ENCODE data around the gene HEXB. TPM values are rescaled to one million over a fixed set of nuclear protein-coding genes. Genes with fewer than 3 reads are reported as not detected.

HEXB gene
- total and polyA plus RNA-seq, 9 of the 15 experiments (the other 6 are each of a cell fraction or from before 2014, with no cell fraction given), result 22.9 to 158 (median 108) TPM

DNA sequence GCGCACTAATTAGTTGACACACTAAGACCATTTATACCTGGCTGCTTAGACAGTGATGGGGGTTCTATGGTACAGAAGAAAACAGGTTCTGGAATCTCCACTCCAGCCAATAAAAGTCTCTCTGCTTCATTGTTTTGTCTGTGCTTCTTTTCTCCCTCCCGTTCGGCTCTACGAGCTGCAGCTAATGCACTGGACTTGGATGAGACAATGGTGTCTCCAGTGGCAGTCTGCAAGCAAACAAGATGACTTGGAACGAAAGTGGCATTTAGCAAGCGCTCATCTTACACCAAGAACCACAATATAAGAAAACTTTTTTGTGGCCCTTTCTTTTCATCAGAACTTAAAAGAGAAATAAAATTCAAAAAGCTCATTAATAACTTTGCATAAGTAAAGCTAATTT lies 51.7 kb downstream of the HEXB start (continued):
- TF ChIP-seq, protein P1, sequence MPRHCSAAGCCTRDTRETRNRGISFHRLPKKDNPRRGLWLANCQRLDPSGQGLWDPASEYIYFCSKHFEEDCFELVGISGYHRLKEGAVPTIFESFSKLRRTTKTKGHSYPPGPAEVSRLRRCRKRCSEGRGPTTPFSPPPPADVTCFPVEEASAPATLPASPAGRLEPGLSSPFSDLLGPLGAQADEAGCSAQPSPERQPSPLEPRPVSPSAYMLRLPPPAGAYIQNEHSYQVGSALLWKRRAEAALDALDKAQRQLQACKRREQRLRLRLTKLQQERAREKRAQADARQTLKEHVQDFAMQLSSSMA (CRISPR knock-in tag; IDR thresholded peaks at IDR 0.05), result no peak
- TF ChIP-seq ARID1B (IDR thresholded peaks at IDR 0.05), result no peak

DNA sequence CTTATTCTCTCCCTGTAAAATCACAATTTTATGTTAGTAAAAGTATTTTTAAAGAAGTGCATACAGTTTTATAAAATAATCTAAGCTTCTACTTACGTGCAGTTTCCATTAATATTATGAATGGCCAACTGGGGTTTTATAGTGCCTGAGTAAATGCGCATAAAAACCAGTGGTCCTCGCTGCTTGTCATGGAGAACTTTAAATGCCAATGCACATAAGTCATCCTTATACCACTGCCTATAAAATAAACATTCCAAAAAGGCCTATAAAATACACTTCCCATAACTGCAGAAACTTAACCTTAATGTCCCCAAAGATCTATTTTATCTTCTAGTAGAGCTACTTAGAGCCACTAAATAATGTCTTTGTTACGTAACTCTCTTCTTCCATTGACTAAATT lies 53.4 kb downstream of the HEXB start:
- H3K27me3 ChIP-seq (ENCODE audit: control insufficient read depth in 2 of 2, insufficient read depth in 2 of 2, low read length in 2 of 2), result no peaks in the 10 kb centered on the region
- DNase-seq (ENCODE audit: extremely low read depth in 1 of 4, low spot score in 3 of 4), result no peak
- ATAC-seq, result no peak
- H3K36me3 ChIP-seq (ENCODE audit: control insufficient read depth, insufficient read depth, low read length), result peaks cover 85% of the 10 kb centered on the region
- TF ChIP-seq, protein P2, sequence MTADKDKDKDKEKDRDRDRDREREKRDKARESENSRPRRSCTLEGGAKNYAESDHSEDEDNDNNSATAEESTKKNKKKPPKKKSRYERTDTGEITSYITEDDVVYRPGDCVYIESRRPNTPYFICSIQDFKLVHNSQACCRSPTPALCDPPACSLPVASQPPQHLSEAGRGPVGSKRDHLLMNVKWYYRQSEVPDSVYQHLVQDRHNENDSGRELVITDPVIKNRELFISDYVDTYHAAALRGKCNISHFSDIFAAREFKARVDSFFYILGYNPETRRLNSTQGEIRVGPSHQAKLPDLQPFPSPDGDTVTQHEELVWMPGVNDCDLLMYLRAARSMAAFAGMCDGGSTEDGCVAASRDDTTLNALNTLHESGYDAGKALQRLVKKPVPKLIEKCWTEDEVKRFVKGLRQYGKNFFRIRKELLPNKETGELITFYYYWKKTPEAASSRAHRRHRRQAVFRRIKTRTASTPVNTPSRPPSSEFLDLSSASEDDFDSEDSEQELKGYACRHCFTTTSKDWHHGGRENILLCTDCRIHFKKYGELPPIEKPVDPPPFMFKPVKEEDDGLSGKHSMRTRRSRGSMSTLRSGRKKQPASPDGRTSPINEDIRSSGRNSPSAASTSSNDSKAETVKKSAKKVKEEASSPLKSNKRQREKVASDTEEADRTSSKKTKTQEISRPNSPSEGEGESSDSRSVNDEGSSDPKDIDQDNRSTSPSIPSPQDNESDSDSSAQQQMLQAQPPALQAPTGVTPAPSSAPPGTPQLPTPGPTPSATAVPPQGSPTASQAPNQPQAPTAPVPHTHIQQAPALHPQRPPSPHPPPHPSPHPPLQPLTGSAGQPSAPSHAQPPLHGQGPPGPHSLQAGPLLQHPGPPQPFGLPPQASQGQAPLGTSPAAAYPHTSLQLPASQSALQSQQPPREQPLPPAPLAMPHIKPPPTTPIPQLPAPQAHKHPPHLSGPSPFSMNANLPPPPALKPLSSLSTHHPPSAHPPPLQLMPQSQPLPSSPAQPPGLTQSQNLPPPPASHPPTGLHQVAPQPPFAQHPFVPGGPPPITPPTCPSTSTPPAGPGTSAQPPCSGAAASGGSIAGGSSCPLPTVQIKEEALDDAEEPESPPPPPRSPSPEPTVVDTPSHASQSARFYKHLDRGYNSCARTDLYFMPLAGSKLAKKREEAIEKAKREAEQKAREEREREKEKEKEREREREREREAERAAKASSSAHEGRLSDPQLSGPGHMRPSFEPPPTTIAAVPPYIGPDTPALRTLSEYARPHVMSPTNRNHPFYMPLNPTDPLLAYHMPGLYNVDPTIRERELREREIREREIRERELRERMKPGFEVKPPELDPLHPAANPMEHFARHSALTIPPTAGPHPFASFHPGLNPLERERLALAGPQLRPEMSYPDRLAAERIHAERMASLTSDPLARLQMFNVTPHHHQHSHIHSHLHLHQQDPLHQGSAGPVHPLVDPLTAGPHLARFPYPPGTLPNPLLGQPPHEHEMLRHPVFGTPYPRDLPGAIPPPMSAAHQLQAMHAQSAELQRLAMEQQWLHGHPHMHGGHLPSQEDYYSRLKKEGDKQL (CRISPR knock-in tag; IDR thresholded peaks at IDR 0.05; ENCODE audit: borderline replicate concordance), result no peak
- no peak for TF ChIP-seq TEAD1 (CRISPR knock-in tag; IDR thresholded peaks at IDR 0.05)
- TF ChIP-seq CEBPG (CRISPR knock-in tag; IDR thresholded peaks at IDR 0.05), result no peak
- TF ChIP-seq CEBPG (tag; conservative IDR thresholded peaks at IDR 0.05 in 1 of 2, IDR thresholded peaks at IDR 0.05 in 1 of 2), result 0 out of 4 replicates have a peak, but pooled peaks of 1 of the 2 experiments have one; percentile 9
- no peak for TF ChIP-seq MYC (IDR thresholded peaks at IDR 0.05; ENCODE audit: low read depth, low read length)
- no peak for TF ChIP-seq MYC (CRISPR knock-in tag; IDR thresholded peaks at IDR 0.05; ENCODE audit: borderline replicate concordance, low read depth)
- no peak for TF ChIP-seq POLR3G (IDR thresholded peaks at IDR 0.05; ENCODE audit: extremely low read depth, insufficient read length, insufficient replicate concordance)
- no peak for TF ChIP-seq FOXK1 (CRISPR knock-in tag; IDR thresholded peaks at IDR 0.05; ENCODE audit: borderline replicate concordance)
- ChIA-PET CTCF (ENCODE audit: low intra/inter-chr PET ratio) (no interaction called here), POLR2A (no interaction called here)
- no TSS peak for BruUV-seq (replicated peaks)
- H3K9me3 ChIP-seq (replicated peaks; ENCODE audit: control insufficient read depth, insufficient read depth, low read depth, low read length), result no peaks in the 10 kb centered on the region
- no peak overlapping the region for H3K27ac ChIP-seq (ENCODE audit: extremely low read depth, low read depth, low read length)
- H3K4me1 ChIP-seq (replicated peaks in 1 of 2; ENCODE audit: control insufficient read depth in 2 of 2, insufficient read depth in 2 of 2, low read length in 2 of 2), result no peaks in the 10 kb centered on the region
- FAIRE-seq, result no peak
- 94% methylated on average over 4 of the region's 4 CpGs for WGBS (ENCODE audit: insufficient coverage, low coverage, missing lambda C conversion rate)
- no peak overlapping the region for H3K4me3 ChIP-seq
- no peak overlapping the region for H2AFZ ChIP-seq (ENCODE audit: low read depth, low read length)
- intact Hi-C loops (cut with micrococcal nuclease), result no loop called here
- H3K4me2 ChIP-seq (ENCODE audit: insufficient read depth, low read length), result no peak overlapping the region
- H3K9me1 ChIP-seq (ENCODE audit: control insufficient read depth, insufficient read depth, low read length), result no peaks in the 10 kb centered on the region
- in situ Hi-C loops (cut with MboI), result no loop called here
- H3K79me2 ChIP-seq (ENCODE audit: control insufficient read depth, insufficient read depth, low read length), result no peaks in the 10 kb centered on the region
- H3K9ac ChIP-seq (ENCODE audit: insufficient read depth in 1 of 2, low read depth in 2 of 2, low read length in 2 of 2), result no peak overlapping the region
- H4K20me1 ChIP-seq (replicated peaks; ENCODE audit: control insufficient read depth, insufficient read depth, low read length), result no peaks in the 10 kb centered on the region
